Neural progenitor cell (in vitro differentiated cells): ENCODE measurements around the gene TREH. TPM values are rescaled to one million over a fixed set of nuclear protein-coding genes. Genes with fewer than 3 reads are reported as not detected.

ENCODE experiments used
- DNase-seq: peaks from one replicate; pipeline ENCODE4 v3.0.0-alpha.2; 2016; ENCODE audit warnings: low spot score
- H2AFZ ChIP-seq: fragments of 200-600 bp; sonication (generic); replicated peaks from 2 replicates; pipeline ENCODE4 v1.6.1; 2016; ENCODE audit warnings: antibody characterized with exemption
- H3F3A ChIP-seq: fragments of 200-600 bp; sonication (generic); 2 replicates; pipeline ENCODE4 v1.6.1; 2016; ENCODE audit warnings: antibody characterized with exemption, low read depth
- H3K27ac ChIP-seq: fragments of 200-600 bp; sonication (generic); 2 replicates; pipeline ENCODE4 v1.5.1; 2016; ENCODE audit warnings: mild to moderate bottlenecking
- H3K27me3 ChIP-seq: fragments of 200-600 bp; sonication (generic); 2 replicates; pipeline ENCODE4 v1.6.1; 2016; ENCODE audit warnings: mild to moderate bottlenecking, moderate library complexity
- H3K36me3 ChIP-seq: fragments of 200-600 bp; sonication (generic); 2 replicates; pipeline ENCODE4 v1.5.1; 2016
- H3K4me1 ChIP-seq: fragments of 200-600 bp; sonication (generic); 2 replicates; pipeline ENCODE4 v1.6.1; 2016; ENCODE audit warnings: mixed run types
- H3K4me2 ChIP-seq: fragments of 200-600 bp; sonication (generic); 2 replicates; pipeline ENCODE4 v1.6.1; 2016
- H3K4me3 ChIP-seq: fragments of 200-600 bp; sonication (generic); 2 replicates; pipeline ENCODE4 v1.5.1; 2016
- H3K79me2 ChIP-seq: fragments of 200-600 bp; sonication (generic); 2 replicates; pipeline ENCODE4 v1.6.1; 2016; ENCODE audit warnings: low read depth
- H3K9ac ChIP-seq: fragments of 200-600 bp; sonication (generic); 2 replicates; pipeline ENCODE4 v1.6.1; 2016
- H3K9me3 ChIP-seq: fragments of 200-600 bp; sonication (generic); 2 replicates; pipeline ENCODE4 v1.5.1; 2016; ENCODE audit warnings: low read depth
- H4K20me1 ChIP-seq: fragments of 200-600 bp; sonication (generic); 2 replicates; pipeline ENCODE4 v1.6.1; 2016; ENCODE audit warnings: low read depth
- H3K27ac Mint-ChIP-seq: 3 replicates; pipeline ENCODE4 v1.8.0; 2021; ENCODE audit warnings: mixed read lengths
- H3K27me3 Mint-ChIP-seq: 2 replicates; pipeline ENCODE4 v1.8.0; 2022; ENCODE audit warnings: low read depth, mild to moderate bottlenecking, inconsistent platforms, moderate library complexity, mixed read lengths; ENCODE audit not compliant: insufficient read depth
- H3K36me3 Mint-ChIP-seq: 3 replicates; pipeline ENCODE4 v1.8.0; 2021; ENCODE audit warnings: mixed read lengths
- H3K4me1 Mint-ChIP-seq: 3 replicates; pipeline ENCODE4 v1.8.0; 2021; ENCODE audit warnings: mixed read lengths
- H3K4me3 Mint-ChIP-seq: 3 replicates; pipeline ENCODE4 v1.8.0; 2021; ENCODE audit warnings: mild to moderate bottlenecking, moderate library complexity, mixed read lengths
- H3K9me3 Mint-ChIP-seq: 3 replicates; pipeline ENCODE4 v1.8.0; 2020; ENCODE audit warnings: mixed read lengths
- CTCF ChIP-seq: fragments of 200-600 bp; sonication (generic); IDR thresholded peaks from 2 replicates; pipeline ENCODE4 v1.5.1; 2017; ENCODE audit warnings: antibody characterized with exemption, mild to moderate bottlenecking
- EZH2 ChIP-seq: fragments of 200-600 bp; sonication (generic); IDR thresholded peaks from 2 replicates; pipeline ENCODE4 v1.6.1; 2017; ENCODE audit warnings: antibody characterized with exemption, mild to moderate bottlenecking, moderate library complexity
- EZH2phosphoT487 ChIP-seq: fragments of 200-600 bp; sonication (generic); IDR thresholded peaks from 2 replicates; pipeline ENCODE4 v1.6.1; 2017; ENCODE audit warnings: antibody characterized with exemption
- total RNA-seq: library from RNA; depleted of rRNA; stranded (reverse); fragments of >200 nt; gene quantifications from 2 replicates; pipeline ENCODE4 v1.2.3, GENCODE V29; 2015; ENCODE audit warnings: low replicate concordance

Gene TREH
- total RNA-seq, 1 donor from 2014 or later: not detected

GRCh38 chr11:118655486-118656190, 23.8 kb downstream of the TREH start:
- Histone ChIP-seq H4K20me1 (no peaks in the 10 kb centered on the region), H3F3A (peaks cover 11% of the 10 kb centered on the region), H3K79me2 (no peaks in the 10 kb centered on the region), H3K9ac (no peak overlapping the region), H3K27ac (no peak overlapping the region), H3K4me3 (no peak overlapping the region), H3K36me3 (no peaks in the 10 kb centered on the region), H3K4me1 (peaks cover 10% of the 10 kb centered on the region), H3K4me2 (no peak overlapping the region), H2AFZ (no peak overlapping the region), H3K27me3 (no peaks in the 10 kb centered on the region), H3K9me3 (no peaks in the 10 kb centered on the region)
- Mint-ChIP-seq H3K27ac (no peak overlapping the region), H3K9me3 (no peaks in the 10 kb centered on the region), H3K27me3 (peaks cover 9% of the 10 kb centered on the region), H3K4me1 (peaks cover 30% of the 10 kb centered on the region), H3K4me3 (no peak overlapping the region), H3K36me3 (peaks cover 22% of the 10 kb centered on the region)
- no peak for DNase-seq
- TF ChIP-seq EZH2phosphoT487: no peak
- TF ChIP-seq EZH2: no peak
- TF ChIP-seq CTCF: no peak

GRCh38 chr11:118653684-118654390, 25.6 kb downstream of the TREH start:
- Histone ChIP-seq H3K9me3 (no peaks in the 10 kb centered on the region), H3K27me3 (no peaks in the 10 kb centered on the region), H3K79me2 (no peaks in the 10 kb centered on the region), H3K27ac (no peak overlapping the region), H3F3A (peaks cover 9% of the 10 kb centered on the region), H4K20me1 (no peaks in the 10 kb centered on the region), H3K4me2 (no peak overlapping the region), H3K4me3 (no peak overlapping the region), H3K4me1 (no peaks in the 10 kb centered on the region), H3K9ac (no peak overlapping the region), H2AFZ (no peak overlapping the region), H3K36me3 (no peaks in the 10 kb centered on the region)
- H3K27me3 Mint-ChIP-seq: peaks cover 5% of the 10 kb centered on the region
- H3K4me1 Mint-ChIP-seq: peaks cover 15% of the 10 kb centered on the region
- no peaks in the 10 kb centered on the region for H3K9me3 Mint-ChIP-seq
- peaks cover 24% of the 10 kb centered on the region for H3K36me3 Mint-ChIP-seq
- no peak for DNase-seq
- no peak overlapping the region for H3K4me3 Mint-ChIP-seq
- no peak overlapping the region for H3K27ac Mint-ChIP-seq
- TF ChIP-seq EZH2phosphoT487 (no peak), CTCF (no peak), EZH2 (no peak)

- no peak overlapping the region for H2AFZ ChIP-seq
- Mint-ChIP-seq H3K4me1 (peaks cover 12% of the 10 kb centered on the region), H3K36me3 (peaks cover 29% of the 10 kb centered on the region), H3K4me3 (no peak overlapping the region), H3K27me3 (peaks cover 5% of the 10 kb centered on the region), H3K27ac (no peak overlapping the region), H3K9me3 (no peaks in the 10 kb centered on the region)
- no peak overlapping the region for H3K27ac ChIP-seq
- no peaks in the 10 kb centered on the region for H4K20me1 ChIP-seq
- H3K4me2 ChIP-seq: no peak overlapping the region
- no peaks in the 10 kb centered on the region for H3K36me3 ChIP-seq
- peaks cover under 1% of the 10 kb centered on the region for H3F3A ChIP-seq
- no peaks in the 10 kb centered on the region for H3K4me1 ChIP-seq
- no peak for DNase-seq
- H3K79me2 ChIP-seq: no peaks in the 10 kb centered on the region
- no peaks in the 10 kb centered on the region for H3K27me3 ChIP-seq
- H3K4me3 ChIP-seq: no peak overlapping the region
- TF ChIP-seq CTCF (no peak), EZH2 (no peak), EZH2phosphoT487 (no peak)
- H3K9ac ChIP-seq: no peak overlapping the region
- no peaks in the 10 kb centered on the region for H3K9me3 ChIP-seq
Measured at GRCh38 chr11:118652681-118653181, 26.7 kb downstream of the TREH start.
